Activated naive CD8-positive, alpha-beta T cell treated with anti-CD3 and anti-CD28 coated beads, Interleukin-2, amount 10 ng/mL, durations not matched to agents 7 days and 5 days (primary cell): ENCODE measurements around the gene NCF2. TPM values are rescaled to one million over a fixed set of nuclear protein-coding genes. Genes with fewer than 3 reads are reported as not detected.

Experiments
- ATAC-seq: fragments of 150-1000 bp; cut with Tn5 transposase; one replicate; pipeline ENCODE4 v1.10.0; 2021; ENCODE audit warnings: low read depth, moderate library complexity
- POLR2A ChIA-PET: fragments of 350-600 bp; sonication (Branson Sonifier 250); formaldehyde crosslinking; loops from one replicate; lab custom pipeline; 2021; ENCODE audit warnings: antibody characterized with exemption; lab: Charles Lee
- DNase-seq: peaks from one replicate; pipeline ENCODE4 v3.0.0; 2021
- H3K27ac Mint-ChIP-seq: one replicate; pipeline ENCODE4 v1.8.0; 2022; ENCODE audit warnings: mild to moderate bottlenecking, mixed read lengths
- H3K27me3 Mint-ChIP-seq: one replicate; pipeline ENCODE4 v1.8.0; 2022; ENCODE audit warnings: mild to moderate bottlenecking, moderate library complexity, mixed read lengths
- H3K36me3 Mint-ChIP-seq: one replicate; pipeline ENCODE4 v1.8.0; 2021; ENCODE audit warnings: mild to moderate bottlenecking, mixed read lengths
- H3K4me1 Mint-ChIP-seq: one replicate; pipeline ENCODE4 v1.8.0; 2021; ENCODE audit warnings: mixed read lengths
- H3K4me3 Mint-ChIP-seq: one replicate; pipeline ENCODE4 v1.8.0; 2022; ENCODE audit warnings: mild to moderate bottlenecking, moderate library complexity, mixed read lengths
- H3K9me3 Mint-ChIP-seq: one replicate; pipeline ENCODE4 v1.8.0; 2021; ENCODE audit warnings: mixed read lengths
- total RNA-seq, 2 experiments: library from RNA; stranded (reverse); gene quantifications; one replicate each; pipeline ENCODE4 v1.2.3, GENCODE V29; 2021

Gene NCF2
- total RNA-seq, 2 experiments from 2014 or later: 7.5 to 8.0 TPM

- Mint-ChIP-seq H3K27ac (no peak overlapping the region), H3K36me3 (peaks cover 13% of the 10 kb centered on the region), H3K4me1 (peaks cover 5% of the 10 kb centered on the region), H3K27me3 (no peaks in the 10 kb centered on the region), H3K4me3 (no peak overlapping the region), H3K9me3 (no peaks in the 10 kb centered on the region)
- DNase-seq: no peak
- POLR2A ChIA-PET: no interaction called here
- ATAC-seq: no peak
Observed at GRCh38 chr1:183572721-183573120, 17.5 kb downstream of the NCF2 start.

GRCh38 chr1:183571678-183572268 lies 18.5 kb downstream of the NCF2 start:
- Mint-ChIP-seq H3K9me3 (no peaks in the 10 kb centered on the region), H3K4me1 (peaks cover 9% of the 10 kb centered on the region), H3K27ac (no peak overlapping the region), H3K4me3 (no peak overlapping the region), H3K36me3 (peaks cover 11% of the 10 kb centered on the region), H3K27me3 (no peaks in the 10 kb centered on the region)
- DNase-seq: no peak
- no peak for ATAC-seq
- POLR2A ChIA-PET: no interaction called here

GRCh38 chr1:183570451-183570850 lies 19.8 kb downstream of the NCF2 start:
- DNase-seq (no peak), ATAC-seq (no peak)
- Mint-ChIP-seq H3K4me3 (no peak overlapping the region), H3K27me3 (no peaks in the 10 kb centered on the region), H3K9me3 (no peaks in the 10 kb centered on the region), H3K36me3 (peaks cover 11% of the 10 kb centered on the region), H3K27ac (no peak overlapping the region), H3K4me1 (peaks cover 8% of the 10 kb centered on the region)
- POLR2A ChIA-PET: no interaction called here

- Mint-ChIP-seq H3K4me3 (no peak overlapping the region), H3K27ac (no peak overlapping the region), H3K9me3 (no peaks in the 10 kb centered on the region), H3K27me3 (no peaks in the 10 kb centered on the region), H3K36me3 (peaks cover 11% of the 10 kb centered on the region), H3K4me1 (peaks cover 8% of the 10 kb centered on the region)
- ATAC-seq: no peak
- POLR2A ChIA-PET: no interaction called here
- DNase-seq: no peak
Observed at GRCh38 chr1:183569801-183570200, 20.5 kb downstream of the NCF2 start.

- Mint-ChIP-seq H3K27me3 (no peaks in the 10 kb centered on the region), H3K27ac (no peak overlapping the region), H3K4me3 (no peak overlapping the region), H3K36me3 (peaks cover 11% of the 10 kb centered on the region), H3K9me3 (no peaks in the 10 kb centered on the region), H3K4me1 (peaks cover 8% of the 10 kb centered on the region)
- POLR2A ChIA-PET: no interaction called here
- ATAC-seq: no peak
- no peak for DNase-seq
Observed at GRCh38 chr1:183569141-183569540, 21.1 kb downstream of the NCF2 start.

- POLR2A ChIA-PET: no interaction called here
- Mint-ChIP-seq H3K36me3 (peaks cover 10% of the 10 kb centered on the region), H3K27me3 (no peaks in the 10 kb centered on the region), H3K27ac (no peak overlapping the region), H3K9me3 (no peaks in the 10 kb centered on the region), H3K4me3 (no peak overlapping the region), H3K4me1 (peaks cover 8% of the 10 kb centered on the region)
- ATAC-seq (no peak), DNase-seq (no peak)
Observed at GRCh38 chr1:183568176-183569021, 21.9 kb downstream of the NCF2 start.

GRCh38 chr1:183567584-183567983 lies 22.7 kb downstream of the NCF2 start:
- no peak for DNase-seq
- Mint-ChIP-seq H3K27me3 (no peaks in the 10 kb centered on the region), H3K36me3 (peaks cover 6% of the 10 kb centered on the region), H3K9me3 (no peaks in the 10 kb centered on the region), H3K4me1 (peaks cover 8% of the 10 kb centered on the region), H3K4me3 (no peak overlapping the region), H3K27ac (peak overlapping the region; percentile 9)
- peak; percentile 62 for ATAC-seq
- POLR2A ChIA-PET: no interaction called here

GRCh38 chr1:183566026-183566425 lies 24.2 kb downstream of the NCF2 start:
- Mint-ChIP-seq H3K4me3 (no peak overlapping the region), H3K27me3 (no peaks in the 10 kb centered on the region), H3K27ac (no peak overlapping the region), H3K4me1 (peaks cover 8% of the 10 kb centered on the region), H3K9me3 (no peaks in the 10 kb centered on the region), H3K36me3 (peaks cover 5% of the 10 kb centered on the region)
- ATAC-seq (no peak), DNase-seq (no peak)
- POLR2A ChIA-PET: no interaction called here

- POLR2A ChIA-PET: no interaction called here
- DNase-seq (no peak), ATAC-seq (no peak)
- H3K27ac Mint-ChIP-seq: no peak overlapping the region
- H3K27me3 Mint-ChIP-seq: no peaks in the 10 kb centered on the region
- H3K4me3 Mint-ChIP-seq: no peak overlapping the region
- H3K9me3 Mint-ChIP-seq: no peaks in the 10 kb centered on the region
- peaks cover 8% of the 10 kb centered on the region for H3K4me1 Mint-ChIP-seq
- peaks cover 5% of the 10 kb centered on the region for H3K36me3 Mint-ChIP-seq
Observed at GRCh38 chr1:183565261-183565660, 25.0 kb downstream of the NCF2 start.

GRCh38 chr1:183562701-183563100 lies 27.6 kb downstream of the NCF2 start:
- POLR2A ChIA-PET: interaction anchor here (1.0 kb wide), 1 partner anchor 63 kb away, joined by 3 read pairs; no protein-coding TSS in a partner anchor
- H3K4me1 Mint-ChIP-seq: peaks cover 7% of the 10 kb centered on the region
- no peak overlapping the region for H3K4me3 Mint-ChIP-seq

GRCh38 chr1:183559061-183559460 lies 31.2 kb downstream of the NCF2 start:
- H3K4me1 Mint-ChIP-seq: peaks cover 1% of the 10 kb centered on the region
- no peaks in the 10 kb centered on the region for H3K27me3 Mint-ChIP-seq
- H3K4me3 Mint-ChIP-seq: no peak overlapping the region
- no peak for ATAC-seq
- H3K9me3 Mint-ChIP-seq: no peaks in the 10 kb centered on the region
- H3K27ac Mint-ChIP-seq: no peak overlapping the region
- DNase-seq: no peak
- POLR2A ChIA-PET: no interaction called here
- H3K36me3 Mint-ChIP-seq: peaks cover 15% of the 10 kb centered on the region

More at GRCh38 chr1:183562701-183563100, 27.6 kb downstream of the NCF2 start:
- DNase-seq (no peak), ATAC-seq (no peak)
- Mint-ChIP-seq H3K27me3 (no peaks in the 10 kb centered on the region), H3K27ac (no peak overlapping the region), H3K36me3 (peaks cover 7% of the 10 kb centered on the region), H3K9me3 (no peaks in the 10 kb centered on the region)

GRCh38 chr1:183554577-183554976 lies 35.7 kb downstream of the NCF2 start:
- POLR2A ChIA-PET: no interaction called here
- ATAC-seq (no peak), DNase-seq (no peak)
- Mint-ChIP-seq H3K36me3 (peaks cover 31% of the 10 kb centered on the region), H3K4me1 (peaks cover 5% of the 10 kb centered on the region), H3K9me3 (no peaks in the 10 kb centered on the region), H3K27ac (no peak overlapping the region), H3K27me3 (no peaks in the 10 kb centered on the region), H3K4me3 (no peak overlapping the region)

- peak overlapping the region; percentile 67 for H3K27ac Mint-ChIP-seq
Observed at GRCh38 chr1:183553764-183554163, 36.5 kb downstream of the NCF2 start.

GRCh38 chr1:183553331-183553730 lies 36.9 kb downstream of the NCF2 start:
- POLR2A ChIA-PET: no interaction called here
- Mint-ChIP-seq H3K4me3 (no peak overlapping the region), H3K27me3 (no peaks in the 10 kb centered on the region), H3K4me1 (peaks cover 5% of the 10 kb centered on the region), H3K27ac (no peak overlapping the region), H3K9me3 (no peaks in the 10 kb centered on the region), H3K36me3 (peaks cover 33% of the 10 kb centered on the region)
- ATAC-seq: no peak
- DNase-seq: no peak

More at GRCh38 chr1:183553764-183554163, 36.5 kb downstream of the NCF2 start:
- POLR2A ChIA-PET: no interaction called here
- no peak for ATAC-seq
- Mint-ChIP-seq H3K36me3 (peaks cover 30% of the 10 kb centered on the region), H3K4me3 (no peak overlapping the region), H3K27me3 (no peaks in the 10 kb centered on the region), H3K4me1 (peaks cover 5% of the 10 kb centered on the region), H3K9me3 (no peaks in the 10 kb centered on the region)
- DNase-seq: no peak
